HEK293 (cell line): ENCODE data around the gene EBLN1.

Experiments
- CTCF ChIA-PET: fragments of 350-600 bp; formaldehyde crosslinking; extraction: SDS; loops from one replicate; lab custom pipeline; 2021; ENCODE audit warnings: antibody characterized with exemption; lab: Yijun Ruan, JAX
- POLR2A ChIA-PET: fragments of 300-600 bp; formaldehyde crosslinking; extraction: SDS; loops from one replicate; lab custom pipeline; 2020; ENCODE audit warnings: antibody characterized with exemption, inconsistent platforms; lab: Yijun Ruan, JAX
- H3K27ac ChIP-seq: fragments of 200-500 bp; sonication (Bioruptor generic); 2 replicates; pipeline ENCODE4 v1.5.1; 2014; ENCODE audit warnings: low read depth, low read length, control low read depth, inconsistent platforms; ENCODE audit errors: extremely low read depth
- H3K36me3 ChIP-seq, 2 experiments: fragments of 200-500 bp in 1 of 2; sonication (Bioruptor generic) in 1 of 2; 1 replicate in 1 of 2; 2 replicates in 1 of 2; pipeline ENCODE4 v1.5.1; 2014 to 2017; ENCODE audit warnings: inconsistent platforms in 2 of 2, low read length in 2 of 2; ENCODE audit not compliant: control insufficient read depth in 2 of 2, insufficient read depth in 1 of 2
- H3K4me1 ChIP-seq: fragments of 200-500 bp; sonication (Bioruptor generic); 2 replicates; pipeline ENCODE4 v1.5.1; 2014; ENCODE audit warnings: mild to moderate bottlenecking, low read length, inconsistent platforms; ENCODE audit not compliant: control insufficient read depth, insufficient read depth
- H3K4me3 ChIP-seq: 2 replicates; pipeline ENCODE4 v1.5.1; 2011; ENCODE audit warnings: low read depth, mild to moderate bottlenecking, control low read depth, low read length, moderate library complexity
- H3K9me3 ChIP-seq: fragments of 200-500 bp; sonication (Bioruptor generic); 2 replicates; pipeline ENCODE4 v1.5.1; 2014; ENCODE audit warnings: low read depth, low read length, inconsistent platforms; ENCODE audit not compliant: control insufficient read depth, insufficient read depth
- ELK4 ChIP-seq: IDR thresholded peaks from 2 replicates; pipeline ENCODE4 v1.6.1; 2011; ENCODE audit warnings: mild to moderate bottlenecking, low read depth, low read length, borderline replicate concordance
- GLI4 ChIP-seq: fragments of 450-650 bp; formaldehyde crosslinking; IDR thresholded peaks from 2 replicates; pipeline ENCODE4 v1.5.1; 2016; ENCODE audit warnings: missing biosample characterization, missing genetic modification characterization
- KLF7 ChIP-seq: fragments of 450-650 bp; formaldehyde crosslinking; IDR thresholded peaks from 2 replicates; pipeline ENCODE4 v1.5.1; 2016; ENCODE audit warnings: missing biosample characterization, missing genetic modification characterization, borderline replicate concordance
- SCRT2 ChIP-seq: fragments of 450-650 bp; formaldehyde crosslinking; IDR thresholded peaks from 2 replicates; pipeline ENCODE4 v1.5.1; 2016; ENCODE audit warnings: missing biosample characterization, missing genetic modification characterization
- ZBTB21 ChIP-seq: fragments of 450-650 bp; formaldehyde crosslinking; IDR thresholded peaks from 2 replicates; pipeline ENCODE4 v1.5.1; 2017; ENCODE audit warnings: missing biosample characterization, missing genetic modification characterization
- ZNF138 ChIP-seq: fragments of 450-650 bp; formaldehyde crosslinking; IDR thresholded peaks from 2 replicates; pipeline ENCODE4 v1.5.1; 2016; ENCODE audit warnings: missing biosample characterization, missing genetic modification characterization, borderline replicate concordance
- ZNF2 ChIP-seq: fragments of 450-650 bp; formaldehyde crosslinking; IDR thresholded peaks from 2 replicates; pipeline ENCODE4 v1.5.1; 2016; ENCODE audit warnings: missing biosample characterization, missing genetic modification characterization
- ZNF202 ChIP-seq: fragments of 450-650 bp; formaldehyde crosslinking; IDR thresholded peaks from 2 replicates; pipeline ENCODE4 v1.5.1; 2016; ENCODE audit warnings: missing biosample characterization, missing genetic modification characterization, borderline replicate concordance
- ZNF223 ChIP-seq: fragments of 450-650 bp; formaldehyde crosslinking; IDR thresholded peaks from 2 replicates; pipeline ENCODE4 v1.5.1; 2016; ENCODE audit warnings: missing biosample characterization, missing genetic modification characterization
- ZNF26 ChIP-seq: fragments of 450-650 bp; formaldehyde crosslinking; IDR thresholded peaks from 2 replicates; pipeline ENCODE4 v1.5.1; 2016; ENCODE audit warnings: missing biosample characterization, missing genetic modification characterization
- ZNF341 ChIP-seq: fragments of 450-650 bp; formaldehyde crosslinking; IDR thresholded peaks from 2 replicates; pipeline ENCODE4; 2016; ENCODE audit warnings: low read depth, missing biosample characterization, missing genetic modification characterization
- ZNF366 ChIP-seq: fragments of 450-650 bp; formaldehyde crosslinking; conservative IDR thresholded peaks from 2 replicates; pipeline ENCODE4 v1.5.1; 2016; ENCODE audit warnings: missing biosample characterization, missing genetic modification characterization
- ZNF404 ChIP-seq: fragments of 450-650 bp; formaldehyde crosslinking; IDR thresholded peaks from 2 replicates; pipeline ENCODE4 v1.5.1; 2017; ENCODE audit warnings: missing biosample characterization, missing genetic modification characterization
- ZNF416 ChIP-seq: fragments of 450-650 bp; formaldehyde crosslinking; IDR thresholded peaks from 2 replicates; pipeline ENCODE4 v1.5.1; 2016; ENCODE audit warnings: missing biosample characterization, missing genetic modification characterization
- ZNF518A ChIP-seq: fragments of 450-650 bp; formaldehyde crosslinking; conservative IDR thresholded peaks from 2 replicates; pipeline ENCODE4 v1.5.1; 2016; ENCODE audit warnings: low read depth, missing biosample characterization, missing genetic modification characterization
- ZNF548 ChIP-seq: fragments of 450-650 bp; formaldehyde crosslinking; IDR thresholded peaks from 2 replicates; pipeline ENCODE4 v1.5.1; 2016; ENCODE audit warnings: missing biosample characterization, missing genetic modification characterization
- ZNF549 ChIP-seq: fragments of 450-650 bp; IDR thresholded peaks from 2 replicates; pipeline ENCODE4 v1.5.1; 2018; ENCODE audit warnings: missing biosample characterization, missing genetic modification characterization, mild to moderate bottlenecking, inconsistent platforms, moderate library complexity
- ZNF561 ChIP-seq: fragments of 450-650 bp; IDR thresholded peaks from 2 replicates; pipeline ENCODE4 v1.5.1; 2018; ENCODE audit warnings: missing biosample characterization, missing genetic modification characterization, borderline replicate concordance
- ZNF626 ChIP-seq: fragments of 450-650 bp; sonication (Bioruptor Pico); formaldehyde crosslinking; IDR thresholded peaks from 2 replicates; pipeline ENCODE4 v1.5.1; 2018; ENCODE audit warnings: missing biosample characterization, missing genetic modification characterization, inconsistent platforms
- ZNF654 ChIP-seq: fragments of 450-650 bp; formaldehyde crosslinking; IDR thresholded peaks from 2 replicates; pipeline ENCODE4 v1.5.1; 2016; ENCODE audit warnings: low read depth, missing biosample characterization, missing genetic modification characterization
- ZNF704 ChIP-seq: fragments of 450-650 bp; formaldehyde crosslinking; IDR thresholded peaks from 2 replicates; pipeline ENCODE4 v1.5.1; 2016; ENCODE audit warnings: missing biosample characterization, missing genetic modification characterization
- ZSCAN5A ChIP-seq: fragments of 450-650 bp; formaldehyde crosslinking; IDR thresholded peaks from 2 replicates; pipeline ENCODE4 v1.5.1; 2016; ENCODE audit warnings: missing biosample characterization, missing genetic modification characterization

EBLN1 gene

GRCh38 chr10:22231260-22231659 lies 13.4 kb upstream of the EBLN1 start (continued):
- TF ChIP-seq ZNF341: no peak
- TF ChIP-seq ZSCAN5A (tag by site-specific recombination): no peak
- TF ChIP-seq ZNF561 (tag by site-specific recombination): no peak
- TF ChIP-seq GLI4 (tag by site-specific recombination): no peak
- no peak for TF ChIP-seq ZNF518A (tag by site-specific recombination)
- TF ChIP-seq ZNF404 (tag by site-specific recombination): no peak
- no peak for TF ChIP-seq ELK4

- Histone ChIP-seq H3K36me3 (no peaks in the 10 kb centered on the region), H3K4me1 (no peaks in the 10 kb centered on the region), H3K9me3 (no peaks in the 10 kb centered on the region), H3K4me3 (peak overlapping the region; percentile 59), H3K27ac (peak overlapping the region; percentile 8; the same call in 1 of the 2 replicates)
- ChIA-PET POLR2A (interaction anchor here (1.1 to 3.3 kb wide), 6 partner anchors 14 to 234 kb away, joined by 3 to 37 read pairs (median 4); partner anchors contain the start of genes COMMD3 and DNAJC1), CTCF (interaction anchor here (0.7 to 3.7 kb wide), 4 partner anchors 14 to 734 kb away, joined by 3 to 12 read pairs (median 4); partner anchors contain the start of gene COMMD3)
- no peak for TF ChIP-seq ZNF138 (tag by site-specific recombination)
- no peak for TF ChIP-seq ZNF202 (tag by site-specific recombination)
- TF ChIP-seq ZNF654 (tag by site-specific recombination): no peak
- no peak for TF ChIP-seq ZNF549 (tag by site-specific recombination)
- no peak for TF ChIP-seq ZNF223 (tag by site-specific recombination)
- TF ChIP-seq ZNF548: no peak
- TF ChIP-seq ZBTB21 (tag by site-specific recombination): no peak
- no peak for TF ChIP-seq ZNF416 (tag by site-specific recombination)
- no peak for TF ChIP-seq ZNF626
- TF ChIP-seq ZNF2 (tag by site-specific recombination): peak; percentile 88
- TF ChIP-seq ZNF26 (tag by site-specific recombination): no peak
- TF ChIP-seq KLF7 (tag by site-specific recombination): no peak
- TF ChIP-seq ZNF704 (tag by site-specific recombination): no peak
- TF ChIP-seq SCRT2 (tag by site-specific recombination): no peak
- peak; percentile 52 for TF ChIP-seq ZNF366 (tag by site-specific recombination)
Measured at GRCh38 chr10:22230158-22230833, 12.5 kb upstream of the EBLN1 start.
